Glutamatergic neuron (in vitro differentiated cells): Measurements from ENCODE around the gene SCAANT1. TPM values are rescaled to one million over a fixed set of nuclear protein-coding genes. Genes with fewer than 3 reads are reported as not detected.

Source experiments
- DNase-seq: peaks from one replicate; pipeline ENCODE4 v3.0.0; 2022
- H3K27ac Mint-ChIP-seq: one replicate; pipeline ENCODE4 v1.8.0; 2020; ENCODE audit warnings: mild to moderate bottlenecking, mixed read lengths, inconsistent platforms; ENCODE audit not compliant: unreplicated experiment
- H3K27me3 Mint-ChIP-seq: one replicate; pipeline ENCODE4 v1.8.0; 2020; ENCODE audit warnings: mild to moderate bottlenecking, moderate library complexity, mixed read lengths, inconsistent platforms; ENCODE audit not compliant: unreplicated experiment
- H3K36me3 Mint-ChIP-seq: one replicate; pipeline ENCODE4 v1.8.0; 2020; ENCODE audit warnings: mild to moderate bottlenecking, mixed read lengths, inconsistent platforms; ENCODE audit not compliant: unreplicated experiment
- H3K4me1 Mint-ChIP-seq: one replicate; pipeline ENCODE4 v1.8.0; 2020; ENCODE audit warnings: mild to moderate bottlenecking, low read depth, mixed read lengths, inconsistent platforms; ENCODE audit not compliant: unreplicated experiment
- H3K4me3 Mint-ChIP-seq: one replicate; pipeline ENCODE4 v1.8.0; 2020; ENCODE audit warnings: mild to moderate bottlenecking, mixed read lengths, inconsistent platforms; ENCODE audit not compliant: unreplicated experiment
- H3K9me3 Mint-ChIP-seq: one replicate; pipeline ENCODE4 v1.8.0; 2020; ENCODE audit warnings: mild to moderate bottlenecking, moderate library complexity, mixed read lengths, inconsistent platforms; ENCODE audit not compliant: unreplicated experiment
- CTCF ChIP-seq: fragments of 200-600 bp; sonication (generic); IDR thresholded peaks from one replicate; pipeline ENCODE4 v1.5.0; 2021; ENCODE audit not compliant: partially characterized antibody, unreplicated experiment
- total RNA-seq: library from RNA; stranded (reverse); fragmentation: NEBNext Ultra II Directional; extraction: Animal tissue kit (Norgen Biotek cat#: 25700); gene quantifications from one replicate; pipeline ENCODE4 v1.2.1, GENCODE V29; 2021; ENCODE audit not compliant: unreplicated experiment

SCAANT1 gene
- total RNA-seq, 1 donor from 2014 or later: not detected

GRCh38 chr3:63936925-63937324, 24.7 kb upstream of the SCAANT1 start:
- Mint-ChIP-seq H3K9me3 (no peaks in the 10 kb centered on the region), H3K4me3 (no peak overlapping the region), H3K27ac (no peak overlapping the region), H3K36me3 (no peaks in the 10 kb centered on the region), H3K27me3 (peaks cover under 1% of the 10 kb centered on the region), H3K4me1 (peaks cover 12% of the 10 kb centered on the region)
- no peak for TF ChIP-seq CTCF
- DNase-seq: no peak

GRCh38 chr3:63934041-63934866, 22.1 kb upstream of the SCAANT1 start:
- DNase-seq: no peak
- H3K4me1 Mint-ChIP-seq: peaks cover 12% of the 10 kb centered on the region
- no peak overlapping the region for H3K27ac Mint-ChIP-seq

GRCh38 chr3:63933459-63933858, 21.3 kb upstream of the SCAANT1 start:
- no peaks in the 10 kb centered on the region for H3K36me3 Mint-ChIP-seq
- H3K27ac Mint-ChIP-seq: no peak overlapping the region
- no peak for DNase-seq
- H3K27me3 Mint-ChIP-seq: no peaks in the 10 kb centered on the region
- no peak overlapping the region for H3K4me3 Mint-ChIP-seq
- H3K4me1 Mint-ChIP-seq: peaks cover 11% of the 10 kb centered on the region
- TF ChIP-seq CTCF: no peak
- H3K9me3 Mint-ChIP-seq: no peaks in the 10 kb centered on the region

More at GRCh38 chr3:63934041-63934866, 22.1 kb upstream of the SCAANT1 start:
- TF ChIP-seq CTCF: no peak
- Mint-ChIP-seq H3K36me3 (no peaks in the 10 kb centered on the region), H3K27me3 (no peaks in the 10 kb centered on the region), H3K4me3 (no peak overlapping the region), H3K9me3 (no peaks in the 10 kb centered on the region)

GRCh38 chr3:63932509-63933212, 20.5 kb upstream of the SCAANT1 start:
- Mint-ChIP-seq H3K4me3 (no peak overlapping the region), H3K4me1 (peaks cover 9% of the 10 kb centered on the region), H3K27me3 (no peaks in the 10 kb centered on the region), H3K36me3 (no peaks in the 10 kb centered on the region), H3K27ac (no peak overlapping the region), H3K9me3 (no peaks in the 10 kb centered on the region)
- DNase-seq: no peak
- no peak for TF ChIP-seq CTCF

DNA sequence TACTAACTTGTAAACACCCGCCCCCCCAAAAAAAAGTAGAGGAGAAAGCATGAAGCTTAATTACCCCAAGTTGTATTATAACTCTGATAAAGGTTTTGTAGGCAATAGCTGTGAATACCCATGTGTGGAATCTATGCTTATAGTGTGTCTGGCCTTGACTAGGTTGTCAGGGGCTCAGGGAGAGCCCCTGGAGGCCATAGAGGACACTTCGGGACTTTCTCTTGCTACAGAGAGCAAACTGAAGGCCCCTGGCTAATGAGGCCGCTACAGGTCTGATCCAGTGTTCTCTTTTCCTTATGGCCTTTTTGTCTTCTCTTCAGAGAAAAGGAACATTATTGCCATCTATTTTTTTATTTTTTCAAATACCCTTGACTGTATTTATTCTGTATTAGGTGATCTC, 19.1 kb upstream of the SCAANT1 start:
- H3K4me1 Mint-ChIP-seq: peaks cover 3% of the 10 kb centered on the region
- H3K27me3 Mint-ChIP-seq: no peaks in the 10 kb centered on the region
- DNase-seq: no peak
- H3K36me3 Mint-ChIP-seq: no peaks in the 10 kb centered on the region
- H3K27ac Mint-ChIP-seq: no peak overlapping the region
- H3K9me3 Mint-ChIP-seq: no peaks in the 10 kb centered on the region
- H3K4me3 Mint-ChIP-seq: no peak overlapping the region
- no peak for TF ChIP-seq CTCF
